Measurements from ENCODE around the gene CDHR2. TPM values are rescaled to one million over a fixed set of nuclear protein-coding genes. Genes with fewer than 3 reads are reported as not detected.

The CDHR2 gene
- total and polyA plus RNA-seq, 4 experiments from 2014 or later = 2.9 TPM; not detected in 2

DNA sequence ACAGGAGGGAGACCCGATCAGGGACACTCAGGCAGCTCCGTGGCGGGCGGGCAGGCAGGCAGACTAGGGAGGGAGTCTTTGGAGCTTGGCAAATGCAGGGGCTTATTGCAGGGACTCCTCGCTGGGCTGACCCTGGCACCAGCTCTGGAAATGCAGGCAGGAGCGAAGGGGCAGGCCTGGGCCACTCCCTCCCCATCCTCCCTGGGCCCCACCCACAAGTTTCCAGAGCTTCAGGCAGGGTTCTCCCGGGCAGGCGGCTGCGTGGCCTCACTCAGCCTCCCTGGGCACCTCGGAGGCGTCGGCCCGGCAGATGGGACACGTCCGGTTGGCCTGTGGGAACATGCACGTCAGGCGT lies 20.4 kb upstream of the CDHR2 start:
- ChIA-PET POLR2A (ENCODE audit: partially characterized antibody) (interaction anchor here (1.1 to 18.9 kb wide), 5 partner anchors 11 to 113 kb away, joined by 3 to 533 read pairs (median 34); partner anchors contain the start of genes CDHR2, CLTB, FAF2 and RNF44), CTCF (ENCODE audit: partially characterized antibody) (interaction anchor here (1.5 to 3.5 kb wide), 5 partner anchors 14 to 81 kb away, joined by 5 to 40 read pairs (median 6); partner anchors contain the start of gene FAF2)
- no peak overlapping the region for H3K27ac ChIP-seq (ENCODE audit: low read depth, low read length)
- H3K27ac Mint-ChIP-seq = peak overlapping the region in 1 of 7 donors; percentile 87
- peak overlapping the region in 2 of 8 donors; percentile 29 to 64 for H3K4me3 Mint-ChIP-seq
- no peak for DNase-seq
- H3K36me3 ChIP-seq (ENCODE audit: insufficient read depth, low read length) = peaks cover 33% of the 10 kb centered on the region
- no peaks in the 10 kb centered on the region for H3K27me3 ChIP-seq (ENCODE audit: insufficient read depth, low read length)
- no peak overlapping the region for H3K4me3 ChIP-seq (ENCODE audit: low read length in 2 of 2)
- H3K4me1 Mint-ChIP-seq = peaks cover 14 to 48% (median 33%) of the 10 kb centered on the region in 4 donors
- no peaks in the 10 kb centered on the region for H3K9me3 ChIP-seq (ENCODE audit: control insufficient read depth in 1 of 2, low read length in 2 of 2)
- H3K4me1 ChIP-seq (ENCODE audit: insufficient read depth, low read length) = peaks cover 59% of the 10 kb centered on the region
- H3K27me3 Mint-ChIP-seq = no peaks in the 10 kb centered on the region
- peaks cover 0 to 2% (median 0%) of the 10 kb centered on the region in 8 donors for H3K9me3 Mint-ChIP-seq
- intact Hi-C loops (cut with micrococcal nuclease) = no loop called here
- H3K36me3 Mint-ChIP-seq = peaks cover 20 to 44% of the 10 kb centered on the region in 2 donors

DNA sequence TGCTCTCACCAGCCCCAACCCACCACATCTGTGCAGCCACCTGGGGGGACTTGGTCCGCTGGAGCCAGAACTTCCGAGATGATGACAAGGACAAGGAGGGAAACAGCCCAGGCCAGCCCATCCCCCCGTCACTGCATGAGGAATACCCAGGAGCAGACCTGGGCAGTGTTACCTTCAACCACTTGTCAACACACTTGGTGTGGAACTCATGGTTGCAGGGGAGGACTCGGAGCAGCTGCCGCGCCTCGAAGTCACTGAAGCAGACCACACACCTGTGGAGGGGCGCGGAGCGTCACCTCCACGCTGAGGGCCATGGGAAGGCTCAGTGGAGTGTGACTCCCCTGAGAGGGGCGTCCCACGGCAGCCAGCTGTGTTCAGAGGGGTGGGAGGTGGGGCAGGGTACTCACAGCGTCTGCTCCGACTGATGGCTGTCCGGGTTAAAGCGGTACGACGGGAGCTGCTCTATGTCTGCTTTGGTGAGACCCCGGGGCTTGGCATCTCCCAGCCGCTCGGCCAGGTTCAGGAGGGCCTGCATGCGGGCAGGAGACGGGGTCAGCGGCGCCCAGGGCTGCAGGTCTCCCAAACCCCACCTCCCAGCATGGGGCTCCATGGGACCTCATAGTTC lies 19.9 kb upstream of the CDHR2 start:
- peaks cover 0 to 3% (median 0%) of the 10 kb centered on the region in 8 donors for H3K9me3 Mint-ChIP-seq
- peaks cover 23 to 48% of the 10 kb centered on the region in 2 donors for H3K36me3 Mint-ChIP-seq
- no peaks in the 10 kb centered on the region for H3K27me3 Mint-ChIP-seq
- Histone ChIP-seq H3K9me3 (ENCODE audit: control insufficient read depth in 1 of 2, low read length in 2 of 2) (no peaks in the 10 kb centered on the region), H3K27me3 (ENCODE audit: insufficient read depth, low read length) (no peaks in the 10 kb centered on the region), H3K27ac (ENCODE audit: low read depth, low read length) (peak overlapping the region; percentile 50), H3K4me3 (ENCODE audit: low read length in 2 of 2) (no peak overlapping the region), H3K36me3 (ENCODE audit: insufficient read depth, low read length) (peaks cover 33% of the 10 kb centered on the region), H3K4me1 (ENCODE audit: insufficient read depth, low read length) (peaks cover 64% of the 10 kb centered on the region)
- H3K4me1 Mint-ChIP-seq = peaks cover 18 to 53% (median 36%) of the 10 kb centered on the region in 4 donors
- intact Hi-C loops (cut with micrococcal nuclease) = no loop called here
- peak overlapping the region in 6 of 7 donors; percentile 77 to 94 (median 86) for H3K27ac Mint-ChIP-seq
- DNase-seq = no peak
- ChIA-PET POLR2A (ENCODE audit: partially characterized antibody) (interaction anchor here (0.9 to 18.9 kb wide), 7 partner anchors 11 to 113 kb away, joined by 4 to 533 read pairs (median 4); partner anchors contain the start of genes CDHR2, CLTB, FAF2 and RNF44), CTCF (ENCODE audit: partially characterized antibody) (interaction anchor here (1.0 to 3.5 kb wide), 9 partner anchors 9 to 113 kb away, joined by 3 to 40 read pairs (median 6); partner anchors contain the start of genes CLTB and FAF2)
- peak overlapping the region in 7 of 8 donors; percentile 62 to 93 (median 73) for H3K4me3 Mint-ChIP-seq

DNA sequence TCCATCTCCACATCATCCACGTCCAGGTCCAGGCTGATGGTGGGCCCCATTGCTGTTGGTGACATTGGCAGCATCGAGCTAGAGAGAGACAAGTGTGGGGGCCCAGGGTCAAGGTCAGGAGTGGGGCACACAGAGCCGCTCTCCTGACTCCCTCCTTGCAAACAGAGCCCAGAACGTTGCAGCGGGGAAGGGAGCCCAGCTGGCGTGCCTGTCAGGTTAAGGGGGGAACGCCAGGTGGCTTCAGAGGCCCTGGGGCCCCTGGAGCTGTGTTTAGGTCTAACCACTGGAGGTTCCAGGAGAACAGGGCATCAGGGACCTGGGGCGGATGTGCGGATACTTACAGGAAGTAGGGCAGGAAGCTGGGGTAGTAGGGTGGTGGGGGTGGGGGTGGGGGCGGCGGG lies 19.4 kb upstream of the CDHR2 start:
- peaks cover 0 to 3% (median 0%) of the 10 kb centered on the region in 8 donors for H3K9me3 Mint-ChIP-seq
- H3K36me3 ChIP-seq (ENCODE audit: insufficient read depth, low read length) = peaks cover 35% of the 10 kb centered on the region
- no peaks in the 10 kb centered on the region for H3K27me3 Mint-ChIP-seq
- H3K9me3 ChIP-seq (ENCODE audit: control insufficient read depth in 1 of 2, low read length in 2 of 2) = no peaks in the 10 kb centered on the region
- no peaks in the 10 kb centered on the region for H3K27me3 ChIP-seq (ENCODE audit: insufficient read depth, low read length)
- H3K27ac ChIP-seq (ENCODE audit: low read depth, low read length) = peak overlapping the region; percentile 50
- H3K27ac Mint-ChIP-seq = peak overlapping the region; percentile 77 to 94 (median 87)
- ChIA-PET POLR2A (ENCODE audit: partially characterized antibody) (interaction anchor here (0.9 to 18.9 kb wide), 7 partner anchors 11 to 114 kb away, joined by 4 to 533 read pairs (median 4); partner anchors contain the start of genes CDHR2, CLTB, FAF2 and RNF44), CTCF (ENCODE audit: partially characterized antibody) (interaction anchor here (0.8 to 3.5 kb wide), 10 partner anchors 8 to 113 kb away, joined by 3 to 40 read pairs (median 6); partner anchors contain the start of genes CLTB and FAF2)
- H3K36me3 Mint-ChIP-seq = peaks cover 23 to 51% of the 10 kb centered on the region in 2 donors
- H3K4me1 ChIP-seq (ENCODE audit: insufficient read depth, low read length) = peaks cover 69% of the 10 kb centered on the region
- DNase-seq = peak; percentile 76 to 84 (median 78)
- H3K4me3 Mint-ChIP-seq = peak overlapping the region; percentile 62 to 93 (median 74)
- H3K4me1 Mint-ChIP-seq = peaks cover 21 to 58% (median 41%) of the 10 kb centered on the region in 4 donors
- no peak overlapping the region for H3K4me3 ChIP-seq (ENCODE audit: low read length in 2 of 2)
- intact Hi-C loops (cut with micrococcal nuclease) = no loop called here

DNA sequence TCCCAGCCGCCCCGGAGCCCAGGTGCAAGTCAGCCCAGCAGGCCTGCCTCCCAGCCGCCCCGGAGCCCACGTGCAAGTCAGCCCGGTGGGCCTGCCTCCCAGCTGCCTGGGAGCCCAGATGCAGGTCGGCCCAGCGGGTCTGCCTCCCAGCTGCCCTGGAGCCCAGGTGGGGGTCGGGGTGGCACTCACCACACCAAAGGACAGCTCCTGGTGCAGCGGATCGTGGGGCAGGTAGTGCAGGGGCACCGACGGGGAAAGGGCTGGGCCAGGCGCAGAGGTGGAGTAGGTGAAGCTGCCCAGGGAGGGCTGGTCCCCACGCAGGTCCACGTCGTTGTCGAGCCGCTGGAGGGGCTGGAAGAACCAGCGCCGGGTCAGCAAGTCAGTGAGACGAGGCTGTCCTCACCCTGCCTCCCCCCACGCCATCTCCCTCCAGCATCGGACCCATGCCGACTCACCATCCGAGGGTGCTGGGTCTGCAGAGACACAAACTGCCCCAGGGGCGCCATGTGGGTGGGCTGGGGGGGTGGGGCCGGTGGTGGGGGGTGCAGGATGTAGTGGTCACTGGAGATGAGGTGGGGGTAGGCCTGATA lies 18.7 kb upstream of the CDHR2 start:
- peak overlapping the region in 1 of 2 donors; percentile 41 for H3K4me3 ChIP-seq (ENCODE audit: low read length in 2 of 2)
- H3K36me3 ChIP-seq (ENCODE audit: insufficient read depth, low read length) = peaks cover 36% of the 10 kb centered on the region
- ChIA-PET CTCF (ENCODE audit: partially characterized antibody) (interaction anchor here (0.8 to 3.5 kb wide), 13 partner anchors 7 to 115 kb away, joined by 3 to 40 read pairs (median 5); partner anchors contain the start of genes CLTB and FAF2), POLR2A (ENCODE audit: partially characterized antibody) (interaction anchor here (0.9 to 18.9 kb wide), 7 partner anchors 12 to 114 kb away, joined by 3 to 533 read pairs (median 4); partner anchors contain the start of genes CDHR2, CLTB, FAF2 and RNF44)
- H3K27me3 Mint-ChIP-seq = no peaks in the 10 kb centered on the region
- no peaks in the 10 kb centered on the region for H3K9me3 ChIP-seq (ENCODE audit: control insufficient read depth in 1 of 2, low read length in 2 of 2)
- H3K9me3 Mint-ChIP-seq = peaks cover 0 to 3% (median 0%) of the 10 kb centered on the region in 8 donors
- intact Hi-C loops (cut with micrococcal nuclease) = no loop called here
- H3K36me3 Mint-ChIP-seq = peaks cover 26 to 53% of the 10 kb centered on the region in 2 donors
- peak overlapping the region; percentile 44 for H3K27ac ChIP-seq (ENCODE audit: low read depth, low read length)
- H3K4me1 Mint-ChIP-seq = peaks cover 26 to 58% (median 43%) of the 10 kb centered on the region in 4 donors
- H3K4me3 Mint-ChIP-seq = peak overlapping the region; percentile 63 to 92 (median 80)
- no peak for DNase-seq
- H3K27me3 ChIP-seq (ENCODE audit: insufficient read depth, low read length) = no peaks in the 10 kb centered on the region
- H3K27ac Mint-ChIP-seq = peak overlapping the region in 3 of 7 donors; percentile 86 to 93 (median 88)
- peaks cover 75% of the 10 kb centered on the region for H3K4me1 ChIP-seq (ENCODE audit: insufficient read depth, low read length)

DNA sequence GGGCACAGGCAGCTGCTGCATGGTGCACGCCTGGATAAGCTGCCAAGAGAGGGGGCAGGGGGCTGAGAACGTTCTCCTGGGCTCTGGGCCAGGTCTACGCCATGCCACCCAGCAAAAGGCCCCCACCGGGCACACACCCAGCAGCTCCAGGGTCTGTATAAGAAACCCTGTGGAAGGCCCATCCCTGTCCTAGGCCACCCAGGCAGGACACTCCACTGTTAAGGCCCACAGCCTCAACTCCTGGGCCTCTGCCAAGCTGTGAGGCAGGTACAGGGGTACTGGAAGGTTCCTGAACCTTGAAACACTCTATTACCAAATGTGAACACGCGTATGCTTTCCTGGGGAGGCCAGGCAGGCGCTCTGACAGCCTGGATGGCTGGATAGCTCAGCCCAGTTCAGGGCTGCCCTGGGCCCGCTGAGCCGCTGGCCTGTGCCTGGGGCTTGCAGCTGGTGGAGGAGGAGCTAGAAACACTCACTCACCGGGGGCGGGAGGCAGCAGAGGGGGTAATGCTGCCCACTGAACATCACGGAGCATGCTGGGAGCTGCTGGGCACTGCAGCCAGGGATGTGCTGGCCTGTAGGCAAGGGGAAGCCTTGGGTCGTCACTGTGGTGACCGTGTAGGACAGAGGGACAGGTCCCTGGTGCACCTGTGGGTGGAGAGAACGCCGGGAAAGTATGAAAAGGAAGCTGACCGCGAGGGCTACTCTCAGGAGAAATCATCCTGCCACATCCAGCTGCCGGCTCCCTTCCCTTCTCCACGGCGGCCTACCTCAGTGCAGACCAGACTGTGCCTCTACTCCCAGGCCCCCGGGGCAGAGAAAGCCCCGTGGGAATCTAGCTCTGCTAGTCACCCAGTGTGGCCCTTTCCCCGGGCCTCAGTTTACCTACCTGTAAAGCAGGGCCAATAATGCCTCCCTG lies 17.9 kb upstream of the CDHR2 start:
- CTCF ChIA-PET (ENCODE audit: partially characterized antibody) = interaction anchor here (0.9 to 3.5 kb wide), 7 partner anchors 11 to 116 kb away, joined by 3 to 40 read pairs (median 5); partner anchors contain the start of gene FAF2
- peaks cover 36% of the 10 kb centered on the region for H3K36me3 ChIP-seq (ENCODE audit: insufficient read depth, low read length)
- intact Hi-C loops (cut with micrococcal nuclease) = no loop called here

DNA sequence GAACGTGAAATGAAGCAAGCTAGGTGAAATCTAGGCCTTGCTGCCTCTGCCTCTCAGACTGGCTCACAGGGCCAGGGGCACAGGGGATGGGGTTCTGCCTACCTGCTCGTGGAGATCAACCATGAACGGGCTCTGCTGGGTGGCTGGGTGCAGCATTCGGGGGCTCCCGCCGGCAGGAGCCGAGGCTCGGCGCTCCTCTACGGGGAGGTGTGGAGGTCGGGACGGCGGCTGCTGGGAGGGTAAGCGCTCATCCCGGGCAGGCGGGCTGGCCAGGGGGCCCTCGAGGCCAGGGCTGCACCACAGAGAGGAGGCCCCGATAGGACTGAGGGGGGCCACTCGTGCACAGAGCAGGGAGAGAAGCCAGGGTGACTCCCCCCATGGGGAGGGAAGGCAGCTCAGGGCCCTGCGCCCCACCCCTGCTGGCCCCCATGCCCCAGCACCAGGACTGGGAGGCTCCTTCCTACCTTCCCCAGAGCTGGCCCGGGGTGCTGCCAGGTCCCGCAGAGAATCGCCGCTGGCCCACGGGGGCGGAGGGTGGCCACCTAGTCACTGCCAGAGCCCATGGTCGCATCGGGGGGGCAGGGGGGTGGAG lies 17.1 kb upstream of the CDHR2 start:
- ChIA-PET POLR2A (ENCODE audit: partially characterized antibody) (interaction anchor here (0.7 to 18.9 kb wide), 8 partner anchors 9 to 126 kb away, joined by 3 to 533 read pairs (median 4); partner anchors contain the start of genes CDHR2, CLTB, FAF2 and RNF44), CTCF (ENCODE audit: partially characterized antibody) (interaction anchor here (0.6 to 3.5 kb wide), 6 partner anchors 10 to 148 kb away, joined by 3 to 40 read pairs (median 9); partner anchors contain the start of gene FAF2)
- Mint-ChIP-seq H3K4me1 (peaks cover 26 to 62% (median 43%) of the 10 kb centered on the region in 4 donors), H3K9me3 (peaks cover 0 to 3% (median 0%) of the 10 kb centered on the region in 8 donors), H3K27ac (peak overlapping the region in 4 of 7 donors; percentile 85 to 93 (median 87)), H3K27me3 (no peaks in the 10 kb centered on the region), H3K36me3 (peaks cover 28 to 61% of the 10 kb centered on the region in 2 donors), H3K4me3 (peak overlapping the region in 7 of 8 donors; percentile 27 to 92 (median 80))
- H3K9me3 ChIP-seq (ENCODE audit: control insufficient read depth in 1 of 2, low read length in 2 of 2) = no peaks in the 10 kb centered on the region
- no peaks in the 10 kb centered on the region for H3K27me3 ChIP-seq (ENCODE audit: insufficient read depth, low read length)
- H3K4me3 ChIP-seq (ENCODE audit: low read length in 2 of 2) = peak overlapping the region; percentile 11 to 20
- peak overlapping the region; percentile 40 for H3K27ac ChIP-seq (ENCODE audit: low read depth, low read length)
- intact Hi-C loops (cut with micrococcal nuclease) = no loop called here
- H3K36me3 ChIP-seq (ENCODE audit: insufficient read depth, low read length) = peaks cover 36% of the 10 kb centered on the region
- DNase-seq = no peak
- peaks cover 75% of the 10 kb centered on the region for H3K4me1 ChIP-seq (ENCODE audit: insufficient read depth, low read length)

More for the DNA sequence above, 17.9 kb upstream of the CDHR2 start:
- peaks cover 28 to 59% of the 10 kb centered on the region in 2 donors for H3K36me3 Mint-ChIP-seq
- H3K9me3 ChIP-seq (ENCODE audit: control insufficient read depth in 1 of 2, low read length in 2 of 2) = no peaks in the 10 kb centered on the region
- no peaks in the 10 kb centered on the region for H3K27me3 ChIP-seq (ENCODE audit: insufficient read depth, low read length)
- H3K27ac Mint-ChIP-seq = peak overlapping the region; percentile 61 to 93 (median 86)
- H3K4me1 ChIP-seq (ENCODE audit: insufficient read depth, low read length) = peaks cover 75% of the 10 kb centered on the region
- peak overlapping the region; percentile 40 for H3K27ac ChIP-seq (ENCODE audit: low read depth, low read length)
- DNase-seq = peak in 2 of 5 donors; percentile 15 to 41
- H3K4me3 ChIP-seq (ENCODE audit: low read length in 2 of 2) = peak overlapping the region; percentile 15 to 20
- no peaks in the 10 kb centered on the region for H3K27me3 Mint-ChIP-seq
- POLR2A ChIA-PET (ENCODE audit: partially characterized antibody) = interaction anchor here (0.9 to 18.9 kb wide), 6 partner anchors 8 to 126 kb away, joined by 3 to 533 read pairs (median 19); partner anchors contain the start of genes CDHR2, CLTB, FAF2 and RNF44
- H3K4me1 Mint-ChIP-seq = peaks cover 26 to 62% (median 43%) of the 10 kb centered on the region in 4 donors
- peak overlapping the region; percentile 71 to 92 (median 80) for H3K4me3 Mint-ChIP-seq
- H3K9me3 Mint-ChIP-seq = peaks cover 0 to 3% (median 0%) of the 10 kb centered on the region in 8 donors

All from CD4-positive, alpha-beta memory T cell (primary cell).